Astrocyte (in vitro differentiated cells and primary cell): Measurements from ENCODE around the gene GPRC5A.

Experiments
- EZH2 ChIP-seq: IDR thresholded peaks from 2 replicates; pipeline ENCODE4 v1.6.1; 2012; ENCODE audit warnings: mild to moderate bottlenecking, low read length, inconsistent platforms; ENCODE audit not compliant: insufficient read depth
- TF ChIP-seq, protein P1 (sequence below): IDR thresholded peaks from 2 replicates; pipeline ENCODE4 v1.5.1; 2011; ENCODE audit warnings: low read depth, mild to moderate bottlenecking, inconsistent platforms, low read length, moderate library complexity; ENCODE audit not compliant: insufficient read depth

DNA sequence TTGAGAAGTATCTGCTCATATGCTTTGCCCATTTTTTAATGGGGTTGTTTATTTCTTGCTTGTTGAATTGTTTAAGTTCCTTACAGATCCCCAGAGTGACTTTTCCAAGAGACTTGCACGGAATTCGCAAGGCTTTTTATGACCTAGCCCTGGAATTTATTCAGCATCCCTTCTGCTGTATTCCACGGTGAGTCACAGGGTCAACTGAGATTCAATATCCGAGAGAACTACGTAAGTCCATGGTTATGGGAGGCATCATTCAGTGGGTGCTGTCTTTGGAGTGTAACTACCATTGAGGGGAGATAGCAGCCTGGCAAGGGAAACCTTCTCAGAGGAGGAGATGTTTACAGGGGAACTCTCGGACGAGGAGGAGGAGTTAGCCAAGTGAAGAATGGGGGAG lies 20.9 kb upstream of the GPRC5A start:
- TF ChIP-seq, protein P1, sequence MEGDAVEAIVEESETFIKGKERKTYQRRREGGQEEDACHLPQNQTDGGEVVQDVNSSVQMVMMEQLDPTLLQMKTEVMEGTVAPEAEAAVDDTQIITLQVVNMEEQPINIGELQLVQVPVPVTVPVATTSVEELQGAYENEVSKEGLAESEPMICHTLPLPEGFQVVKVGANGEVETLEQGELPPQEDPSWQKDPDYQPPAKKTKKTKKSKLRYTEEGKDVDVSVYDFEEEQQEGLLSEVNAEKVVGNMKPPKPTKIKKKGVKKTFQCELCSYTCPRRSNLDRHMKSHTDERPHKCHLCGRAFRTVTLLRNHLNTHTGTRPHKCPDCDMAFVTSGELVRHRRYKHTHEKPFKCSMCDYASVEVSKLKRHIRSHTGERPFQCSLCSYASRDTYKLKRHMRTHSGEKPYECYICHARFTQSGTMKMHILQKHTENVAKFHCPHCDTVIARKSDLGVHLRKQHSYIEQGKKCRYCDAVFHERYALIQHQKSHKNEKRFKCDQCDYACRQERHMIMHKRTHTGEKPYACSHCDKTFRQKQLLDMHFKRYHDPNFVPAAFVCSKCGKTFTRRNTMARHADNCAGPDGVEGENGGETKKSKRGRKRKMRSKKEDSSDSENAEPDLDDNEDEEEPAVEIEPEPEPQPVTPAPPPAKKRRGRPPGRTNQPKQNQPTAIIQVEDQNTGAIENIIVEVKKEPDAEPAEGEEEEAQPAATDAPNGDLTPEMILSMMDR = no peak
- TF ChIP-seq EZH2 = no peak
